Activated T-helper 17 cell treated with anti-CD3 and anti-CD28 coated beads, Interleukin-2, amount 50 U/mL, for 72 hours (primary cell): ENCODE measurements around the gene SOX8. TPM values are rescaled to one million over a fixed set of nuclear protein-coding genes. Genes with fewer than 3 reads are reported as not detected.

ENCODE experiments used
- ATAC-seq: fragments of 150-1000 bp; cut with Tn5 transposase; replicated peaks from 2 replicates; pipeline ENCODE4 v1.10.0; 2021; ENCODE audit warnings: mild to moderate bottlenecking, moderate library complexity
- H3K27ac Mint-ChIP-seq: one replicate; pipeline ENCODE4 v1.8.0; 2022; ENCODE audit warnings: mixed read lengths
- H3K27me3 Mint-ChIP-seq: one replicate; pipeline ENCODE4 v1.8.0; 2022; ENCODE audit warnings: mixed read lengths
- H3K36me3 Mint-ChIP-seq: one replicate; pipeline ENCODE4 v1.8.0; 2022; ENCODE audit warnings: low read depth, mild to moderate bottlenecking, mixed read lengths
- H3K4me1 Mint-ChIP-seq: one replicate; pipeline ENCODE4 v1.8.0; 2022; ENCODE audit warnings: mixed read lengths
- H3K4me3 Mint-ChIP-seq: one replicate; pipeline ENCODE4 v1.8.0; 2022; ENCODE audit warnings: mild to moderate bottlenecking, mixed read lengths
- H3K9me3 Mint-ChIP-seq: one replicate; pipeline ENCODE4 v1.8.0; 2022; ENCODE audit warnings: mixed read lengths
- total RNA-seq, 2 donors: library from RNA; stranded (reverse); gene quantifications; one replicate each; pipeline ENCODE4 v1.2.3, GENCODE V29; 2022

Gene SOX8
- total RNA-seq, 2 donors from 2014 or later: 0.35 to 3.8 TPM

DNA sequence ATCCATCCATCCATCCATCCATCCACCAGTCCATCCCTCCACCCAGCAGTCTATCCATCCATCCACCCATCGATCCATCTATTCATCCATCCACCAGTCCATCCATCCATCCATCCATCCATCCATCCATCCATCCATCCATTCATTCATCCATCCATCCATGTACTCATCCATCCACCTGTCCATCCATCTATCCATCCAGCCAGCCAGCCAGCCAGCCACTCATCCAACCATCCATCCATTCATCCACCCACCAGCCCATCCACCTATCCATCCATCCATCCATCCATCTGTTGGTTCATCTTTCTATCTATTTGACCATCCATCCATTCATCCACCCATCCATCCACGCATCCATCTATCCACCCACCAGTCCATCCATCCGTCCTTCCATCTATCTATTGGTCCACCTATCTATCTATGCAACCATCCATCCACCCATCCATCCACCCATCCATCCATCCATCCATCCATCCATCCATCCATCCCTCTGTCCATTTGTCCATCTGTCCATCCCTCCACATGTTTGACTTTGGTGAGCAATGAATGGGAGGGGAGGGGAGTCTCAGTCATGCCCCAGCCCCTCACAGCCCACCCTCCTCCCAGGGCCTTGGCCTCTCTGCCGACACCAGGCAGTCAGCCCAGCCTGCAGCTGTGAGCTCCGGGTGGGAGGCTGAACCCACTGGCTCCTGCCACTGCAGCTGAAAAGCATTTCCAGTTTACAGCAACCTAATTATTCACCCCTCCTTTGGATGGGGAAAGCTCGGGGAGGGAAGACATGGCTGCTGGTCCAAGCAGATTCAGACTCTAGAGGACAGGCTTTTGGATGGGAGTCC is 52.9 kb downstream of the SOX8 start:
- Mint-ChIP-seq H3K9me3 (no peaks in the 10 kb centered on the region), H3K27ac (no peak overlapping the region), H3K36me3 (no peaks in the 10 kb centered on the region), H3K4me3 (no peak overlapping the region), H3K27me3 (peaks cover 2% of the 10 kb centered on the region), H3K4me1 (no peaks in the 10 kb centered on the region)
- no peak for ATAC-seq

DNA sequence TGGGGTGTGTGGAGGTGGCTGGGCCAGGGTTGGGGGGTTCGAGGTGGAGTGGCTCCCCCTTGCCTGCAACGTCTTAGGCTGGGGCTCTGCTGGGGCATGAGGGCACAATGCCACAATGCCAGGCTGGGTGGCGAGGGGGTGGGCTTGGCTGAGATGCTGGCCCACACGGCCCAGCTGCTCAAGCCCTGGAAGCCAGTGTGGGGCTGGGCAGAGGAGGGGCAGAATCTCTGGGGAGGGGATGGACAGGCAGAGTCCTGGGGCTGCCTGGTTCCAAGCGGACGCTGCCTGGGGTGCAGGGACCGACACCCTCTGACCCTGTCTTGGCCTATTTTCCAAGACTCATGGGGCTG is 53.5 kb downstream of the SOX8 start:
- Mint-ChIP-seq H3K27me3 (no peaks in the 10 kb centered on the region), H3K4me1 (no peaks in the 10 kb centered on the region), H3K4me3 (no peak overlapping the region), H3K27ac (no peak overlapping the region), H3K9me3 (no peaks in the 10 kb centered on the region), H3K36me3 (no peaks in the 10 kb centered on the region)
- no peak for ATAC-seq

DNA sequence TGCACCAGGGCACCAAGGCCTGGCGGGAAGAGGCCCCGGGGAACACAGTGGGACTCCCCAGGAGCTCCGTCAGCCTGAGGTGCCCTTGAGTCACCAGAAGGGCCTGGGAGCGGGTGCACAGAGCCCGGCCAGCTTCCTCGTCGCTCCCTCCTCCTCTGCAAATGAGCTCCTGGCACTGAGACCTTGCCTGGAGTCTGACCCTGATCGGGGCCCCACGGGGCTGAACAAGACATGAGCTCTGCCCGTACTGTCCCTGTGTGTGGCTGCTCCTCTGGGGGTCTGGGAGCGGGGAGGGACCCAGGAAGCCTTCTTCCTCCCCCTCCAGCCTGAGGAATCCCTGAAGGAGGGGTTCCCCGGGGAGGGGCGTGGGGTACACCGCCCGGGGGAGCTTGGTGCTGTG is 54.6 kb downstream of the SOX8 start:
- H3K4me3 Mint-ChIP-seq: no peak overlapping the region
- no peak for ATAC-seq
- H3K9me3 Mint-ChIP-seq: no peaks in the 10 kb centered on the region
- H3K27me3 Mint-ChIP-seq: no peaks in the 10 kb centered on the region
- H3K4me1 Mint-ChIP-seq: no peaks in the 10 kb centered on the region
- no peaks in the 10 kb centered on the region for H3K36me3 Mint-ChIP-seq
- no peak overlapping the region for H3K27ac Mint-ChIP-seq

Other genes with a start within 250 kb of the SOX8 start
- 10 to 100 TPM; 39.2 to 47.1 TPM for gene CIAO3, start 240.8 kb upstream of the SOX8 start, total RNA-seq
- gene MSLN, start 221.0 kb upstream of the SOX8 start, total RNA-seq: not detected
- 10 to 100 TPM; 13.2 to 40.6 TPM for gene RPUSD1, start 193.4 kb upstream of the SOX8 start, total RNA-seq
- 10 to 100 TPM; 65.4 to 87.1 TPM for gene CHTF18, start 193.2 kb upstream of the SOX8 start, total RNA-seq
- gene GNG13, start 181.0 kb upstream of the SOX8 start, total RNA-seq: not detected
- 10 to 100 TPM; 12.3 to 17.8 TPM for gene LMF1, start 10.8 kb upstream of the SOX8 start, total RNA-seq
- not detected for gene SSTR5, start 91.0 kb downstream of the SOX8 start, total RNA-seq
- gene C1QTNF8, start 114.5 kb downstream of the SOX8 start, total RNA-seq: not detected
- 1 to 10 TPM; 1.4 to 1.9 TPM for gene CACNA1H, start 171.3 kb downstream of the SOX8 start, total RNA-seq
- not detected for gene TPSG1, start 243.5 kb downstream of the SOX8 start, total RNA-seq
- gene TPSB2, start 248.4 kb downstream of the SOX8 start, total RNA-seq: not detected